Skeletal muscle satellite cell (primary cell): ENCODE results near the gene ERCC6L2.

Experiments
- H3K27me3 ChIP-seq: 2 replicates; pipeline ENCODE4 v1.7.0; 2013; ENCODE audit warnings: low read length; ENCODE audit not compliant: control insufficient read depth, insufficient read depth
- H3K36me3 ChIP-seq: 2 replicates; pipeline ENCODE4 v1.7.0; 2013; ENCODE audit warnings: mild to moderate bottlenecking, control low read depth, low read length; ENCODE audit not compliant: insufficient read depth
- H3K4me1 ChIP-seq: 2 replicates; pipeline ENCODE4 v1.7.0; 2013; ENCODE audit warnings: low read length; ENCODE audit not compliant: control insufficient read depth, insufficient read depth
- H3K4me2 ChIP-seq: 2 replicates; pipeline ENCODE4 v1.7.0; 2013; ENCODE audit warnings: mild to moderate bottlenecking, low read length
- H3K4me3 ChIP-seq: 2 replicates; pipeline ENCODE4 v1.7.0; 2013; ENCODE audit warnings: low read length
- H3K9ac ChIP-seq: 2 replicates; pipeline ENCODE4 v1.7.0; 2013; ENCODE audit warnings: mild to moderate bottlenecking, low read depth, low read length, moderate library complexity
- H3K9me3 ChIP-seq: replicated peaks from 2 replicates; pipeline ENCODE4 v1.7.0; 2013; ENCODE audit warnings: mild to moderate bottlenecking, control low read depth, low read length

The ERCC6L2 gene

GRCh38 chr9:95989297-95989696, 113.8 kb downstream of the ERCC6L2 start:
- H3K4me2 ChIP-seq = peak overlapping the region; percentile 33
- H3K4me3 ChIP-seq = no peak overlapping the region
- peaks cover 26% of the 10 kb centered on the region for H3K4me1 ChIP-seq
- H3K9me3 ChIP-seq = no peaks in the 10 kb centered on the region
- H3K9ac ChIP-seq = no peak overlapping the region
- no peaks in the 10 kb centered on the region for H3K27me3 ChIP-seq
- no peaks in the 10 kb centered on the region for H3K36me3 ChIP-seq

- Histone ChIP-seq H3K27me3 (no peaks in the 10 kb centered on the region), H3K36me3 (no peaks in the 10 kb centered on the region), H3K4me2 (no peak overlapping the region)
These were observed 115.8 kb downstream of the ERCC6L2 start for GRCh38 chr9:95991326-95991725.

GRCh38 chr9:95992536-95992935, 117.0 kb downstream of the ERCC6L2 start:
- H3K4me1 ChIP-seq = peaks cover 26% of the 10 kb centered on the region
- H3K4me3 ChIP-seq = no peak overlapping the region
- H3K36me3 ChIP-seq = no peaks in the 10 kb centered on the region
- H3K27me3 ChIP-seq = no peaks in the 10 kb centered on the region
- no peak overlapping the region for H3K9ac ChIP-seq
- H3K4me2 ChIP-seq = no peak overlapping the region
- no peaks in the 10 kb centered on the region for H3K9me3 ChIP-seq

More at GRCh38 chr9:95991326-95991725, 115.8 kb downstream of the ERCC6L2 start:
- Histone ChIP-seq H3K4me3 (no peak overlapping the region), H3K4me1 (peaks cover 26% of the 10 kb centered on the region), H3K9ac (no peak overlapping the region), H3K9me3 (no peaks in the 10 kb centered on the region)

GRCh38 chr9:95993337-95993736, 117.8 kb downstream of the ERCC6L2 start:
- Histone ChIP-seq H3K9me3 (no peaks in the 10 kb centered on the region), H3K4me1 (peaks cover 26% of the 10 kb centered on the region)

GRCh38 chr9:95999390-95999789, 123.9 kb downstream of the ERCC6L2 start:
- no peak overlapping the region for H3K9ac ChIP-seq
- H3K36me3 ChIP-seq = peaks cover 2% of the 10 kb centered on the region
- no peak overlapping the region for H3K4me2 ChIP-seq

More at GRCh38 chr9:95993337-95993736, 117.8 kb downstream of the ERCC6L2 start:
- Histone ChIP-seq H3K27me3 (no peaks in the 10 kb centered on the region), H3K9ac (no peak overlapping the region), H3K36me3 (no peaks in the 10 kb centered on the region), H3K4me2 (no peak overlapping the region), H3K4me3 (no peak overlapping the region)

GRCh38 chr9:96004379-96004778, 128.9 kb downstream of the ERCC6L2 start:
- peaks cover 12% of the 10 kb centered on the region for H3K4me1 ChIP-seq
- no peak overlapping the region for H3K4me3 ChIP-seq
- no peak overlapping the region for H3K4me2 ChIP-seq
- H3K27me3 ChIP-seq = no peaks in the 10 kb centered on the region
- no peak overlapping the region for H3K9ac ChIP-seq
- H3K36me3 ChIP-seq = peaks cover 14% of the 10 kb centered on the region
- H3K9me3 ChIP-seq = no peaks in the 10 kb centered on the region

More at GRCh38 chr9:95999390-95999789, 123.9 kb downstream of the ERCC6L2 start:
- H3K9me3 ChIP-seq = no peaks in the 10 kb centered on the region
- H3K4me3 ChIP-seq = no peak overlapping the region
- H3K4me1 ChIP-seq = no peaks in the 10 kb centered on the region
- H3K27me3 ChIP-seq = no peaks in the 10 kb centered on the region

GRCh38 chr9:96006296-96006879, 130.9 kb downstream of the ERCC6L2 start:
- H3K9ac ChIP-seq = no peak overlapping the region
- H3K4me1 ChIP-seq = peaks cover 17% of the 10 kb centered on the region
- no peak overlapping the region for H3K4me2 ChIP-seq
- H3K27me3 ChIP-seq = no peaks in the 10 kb centered on the region
- H3K9me3 ChIP-seq = no peaks in the 10 kb centered on the region
- no peak overlapping the region for H3K4me3 ChIP-seq
- H3K36me3 ChIP-seq = peaks cover 24% of the 10 kb centered on the region

GRCh38 chr9:96006961-96007360, 131.5 kb downstream of the ERCC6L2 start:
- Histone ChIP-seq H3K9ac (no peak overlapping the region), H3K36me3 (peaks cover 24% of the 10 kb centered on the region)

GRCh38 chr9:96008502-96009222, 133.2 kb downstream of the ERCC6L2 start:
- Histone ChIP-seq H3K4me3 (no peak overlapping the region), H3K4me1 (peaks cover 17% of the 10 kb centered on the region), H3K27me3 (no peaks in the 10 kb centered on the region), H3K9ac (no peak overlapping the region), H3K4me2 (no peak overlapping the region), H3K9me3 (no peaks in the 10 kb centered on the region), H3K36me3 (peaks cover 24% of the 10 kb centered on the region)

More at GRCh38 chr9:96006961-96007360, 131.5 kb downstream of the ERCC6L2 start:
- no peak overlapping the region for H3K4me3 ChIP-seq
- H3K4me2 ChIP-seq = no peak overlapping the region
- peaks cover 17% of the 10 kb centered on the region for H3K4me1 ChIP-seq
- H3K27me3 ChIP-seq = no peaks in the 10 kb centered on the region
- no peaks in the 10 kb centered on the region for H3K9me3 ChIP-seq

- H3K36me3 ChIP-seq = peaks cover 25% of the 10 kb centered on the region
- H3K9me3 ChIP-seq = no peaks in the 10 kb centered on the region
- no peak overlapping the region for H3K9ac ChIP-seq
- H3K4me3 ChIP-seq = no peak overlapping the region
- peaks cover 17% of the 10 kb centered on the region for H3K4me1 ChIP-seq
- H3K27me3 ChIP-seq = no peaks in the 10 kb centered on the region
- no peak overlapping the region for H3K4me2 ChIP-seq
These were observed 133.7 kb downstream of the ERCC6L2 start for GRCh38 chr9:96009223-96009602.

GRCh38 chr9:96009690-96010472, 134.4 kb downstream of the ERCC6L2 start:
- H3K4me1 ChIP-seq = peaks cover 17% of the 10 kb centered on the region
- no peak overlapping the region for H3K4me2 ChIP-seq
- H3K9me3 ChIP-seq = no peaks in the 10 kb centered on the region
- peaks cover 29% of the 10 kb centered on the region for H3K36me3 ChIP-seq
- no peak overlapping the region for H3K9ac ChIP-seq
- no peaks in the 10 kb centered on the region for H3K27me3 ChIP-seq
- H3K4me3 ChIP-seq = no peak overlapping the region
